ENCODE results near the gene GPX2.
A peak's percentile ranks its signal among the peaks of the same experiment; 100 is the strongest.

GPX2 gene

GRCh38 chr14:64912261-64912660 lies 30.3 kb downstream of the GPX2 start:
- no peak for DNase-seq

GRCh38 chr14:64910847-64911495 lies 31.6 kb downstream of the GPX2 start:
- peak; percentile 6 for DNase-seq

- no peak for DNase-seq
Measured at GRCh38 chr14:64906022-64906421, 36.5 kb downstream of the GPX2 start.

GRCh38 chr14:64899958-64900357 lies 42.6 kb downstream of the GPX2 start:
- no peak for DNase-seq

- peak; percentile 62 for DNase-seq
Measured at GRCh38 chr14:64891839-64892375, 50.6 kb downstream of the GPX2 start.

- DNase-seq: no peak
Measured at GRCh38 chr14:64891173-64891838, 51.2 kb downstream of the GPX2 start.

GRCh38 chr14:64889352-64889751 lies 53.2 kb downstream of the GPX2 start:
- DNase-seq: no peak

Measured in NCI-H526 treated with DMSO at 0.1 percent for 48 hours (cell line).